Raji (cell line): Measurements from ENCODE around the gene DCAF7.

Source experiments
- POLR2A ChIP-seq: IDR thresholded peaks from 2 replicates; pipeline ENCODE4 v1.6.1; 2011; ENCODE audit warnings: low read depth, low read length, control low read depth; ENCODE audit not compliant: insufficient read depth

DCAF7 gene

GRCh38 chr17:63587770-63588169, 37.5 kb downstream of the DCAF7 start:
- no peak for TF ChIP-seq POLR2A

- no peak for TF ChIP-seq POLR2A
Observed at GRCh38 chr17:63588797-63589196, 38.5 kb downstream of the DCAF7 start.

- no peak for TF ChIP-seq POLR2A
Observed at GRCh38 chr17:63589646-63590045, 39.4 kb downstream of the DCAF7 start.

GRCh38 chr17:63592797-63593196, 42.5 kb downstream of the DCAF7 start:
- no peak for TF ChIP-seq POLR2A

- TF ChIP-seq POLR2A = no peak
Observed at GRCh38 chr17:63595132-63595531, 44.9 kb downstream of the DCAF7 start.

GRCh38 chr17:63596856-63597586, 46.7 kb downstream of the DCAF7 start:
- TF ChIP-seq POLR2A = no peak

GRCh38 chr17:63598281-63598680, 48.0 kb downstream of the DCAF7 start:
- TF ChIP-seq POLR2A = no peak

- TF ChIP-seq POLR2A = peak; percentile 82
Observed at GRCh38 chr17:63600569-63601438, 50.5 kb downstream of the DCAF7 start, which contains the start of gene TACO1. Gene TACO1, plus strand, starts transcription at chr17:63600895. Its CDS starts 189 bp downstream, at chr17:63601084.

GRCh38 chr17:63601439-63602371, 51.4 kb downstream of the DCAF7 start:
- TF ChIP-seq POLR2A = no peak

- TF ChIP-seq POLR2A = no peak
Observed at GRCh38 chr17:63609816-63610573, 59.7 kb downstream of the DCAF7 start.

GRCh38 chr17:63610854-63611253, 60.6 kb downstream of the DCAF7 start:
- TF ChIP-seq POLR2A = no peak

GRCh38 chr17:63611354-63611753, 61.1 kb downstream of the DCAF7 start:
- TF ChIP-seq POLR2A = no peak

- TF ChIP-seq POLR2A = no peak
Observed at GRCh38 chr17:63613663-63614062, 63.4 kb downstream of the DCAF7 start.

- no peak for TF ChIP-seq POLR2A
Observed at GRCh38 chr17:63621229-63621683, 71.0 kb downstream of the DCAF7 start.
